ENCODE measurements around the gene PKP4. TPM values are rescaled to one million over a fixed set of nuclear protein-coding genes. Genes with fewer than 3 reads are reported as not detected.

PKP4 gene
- total and polyA plus RNA-seq, 9 of the 15 experiments (the other 6 are each of a cell fraction or from before 2014, with no cell fraction given), result 24.6 to 99.1 (median 74.0) TPM

GRCh38 chr2:158586491-158586890, 129.7 kb downstream of the PKP4 start:
- POLR2A ChIA-PET, result interaction anchor here (1.2 to 1.3 kb wide), 2 partner anchors 12 to 16 kb away, joined by 3 to 4 read pairs; no protein-coding TSS in a partner anchor
- no peak overlapping the region for H3K27ac ChIP-seq (ENCODE audit: extremely low read depth, low read depth, low read length)
- TF ChIP-seq, protein P1, sequence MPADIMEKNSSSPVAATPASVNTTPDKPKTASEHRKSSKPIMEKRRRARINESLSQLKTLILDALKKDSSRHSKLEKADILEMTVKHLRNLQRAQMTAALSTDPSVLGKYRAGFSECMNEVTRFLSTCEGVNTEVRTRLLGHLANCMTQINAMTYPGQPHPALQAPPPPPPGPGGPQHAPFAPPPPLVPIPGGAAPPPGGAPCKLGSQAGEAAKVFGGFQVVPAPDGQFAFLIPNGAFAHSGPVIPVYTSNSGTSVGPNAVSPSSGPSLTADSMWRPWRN (IDR thresholded peaks at IDR 0.05; ENCODE audit: low read depth), result no peak
- TF ChIP-seq SMARCA4 (IDR thresholded peaks at IDR 0.05) (no peak), TEAD2 (tag; IDR thresholded peaks at IDR 0.05) (no peak), KLF1 (tag; IDR thresholded peaks at IDR 0.05) (no peak), DDX20 (tag; IDR thresholded peaks at IDR 0.05; ENCODE audit: low read depth) (no peak), NELFE (IDR thresholded peaks at IDR 0.05; ENCODE audit: insufficient read depth, insufficient read length) (no peak), HNRNPH1 (optimal IDR thresholded peaks at IDR 0.05; ENCODE audit: low read depth, low read length) (no peak), THRAP3 (IDR thresholded peaks at IDR 0.05; ENCODE audit: borderline replicate concordance) (no peak), SMARCB1 (IDR thresholded peaks at IDR 0.05; ENCODE audit: insufficient read length, low read depth) (no peak), CEBPG (CRISPR knock-in tag; IDR thresholded peaks at IDR 0.05) (no peak), CEBPG (tag; conservative IDR thresholded peaks at IDR 0.05 in 1 of 2, IDR thresholded peaks at IDR 0.05 in 1 of 2) (peak; percentile 64 to 86), ZNF707 (CRISPR knock-in tag; conservative IDR thresholded peaks at IDR 0.05) (no peak)
- TF ChIP-seq, protein P2, sequence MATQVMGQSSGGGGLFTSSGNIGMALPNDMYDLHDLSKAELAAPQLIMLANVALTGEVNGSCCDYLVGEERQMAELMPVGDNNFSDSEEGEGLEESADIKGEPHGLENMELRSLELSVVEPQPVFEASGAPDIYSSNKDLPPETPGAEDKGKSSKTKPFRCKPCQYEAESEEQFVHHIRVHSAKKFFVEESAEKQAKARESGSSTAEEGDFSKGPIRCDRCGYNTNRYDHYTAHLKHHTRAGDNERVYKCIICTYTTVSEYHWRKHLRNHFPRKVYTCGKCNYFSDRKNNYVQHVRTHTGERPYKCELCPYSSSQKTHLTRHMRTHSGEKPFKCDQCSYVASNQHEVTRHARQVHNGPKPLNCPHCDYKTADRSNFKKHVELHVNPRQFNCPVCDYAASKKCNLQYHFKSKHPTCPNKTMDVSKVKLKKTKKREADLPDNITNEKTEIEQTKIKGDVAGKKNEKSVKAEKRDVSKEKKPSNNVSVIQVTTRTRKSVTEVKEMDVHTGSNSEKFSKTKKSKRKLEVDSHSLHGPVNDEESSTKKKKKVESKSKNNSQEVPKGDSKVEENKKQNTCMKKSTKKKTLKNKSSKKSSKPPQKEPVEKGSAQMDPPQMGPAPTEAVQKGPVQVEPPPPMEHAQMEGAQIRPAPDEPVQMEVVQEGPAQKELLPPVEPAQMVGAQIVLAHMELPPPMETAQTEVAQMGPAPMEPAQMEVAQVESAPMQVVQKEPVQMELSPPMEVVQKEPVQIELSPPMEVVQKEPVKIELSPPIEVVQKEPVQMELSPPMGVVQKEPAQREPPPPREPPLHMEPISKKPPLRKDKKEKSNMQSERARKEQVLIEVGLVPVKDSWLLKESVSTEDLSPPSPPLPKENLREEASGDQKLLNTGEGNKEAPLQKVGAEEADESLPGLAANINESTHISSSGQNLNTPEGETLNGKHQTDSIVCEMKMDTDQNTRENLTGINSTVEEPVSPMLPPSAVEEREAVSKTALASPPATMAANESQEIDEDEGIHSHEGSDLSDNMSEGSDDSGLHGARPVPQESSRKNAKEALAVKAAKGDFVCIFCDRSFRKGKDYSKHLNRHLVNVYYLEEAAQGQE (IDR thresholded peaks at IDR 0.05; ENCODE audit: borderline replicate concordance), result peak; percentile 27; the same call in 1 of the 2 replicates
- TF ChIP-seq, protein P2 (CRISPR knock-in tag; IDR thresholded peaks at IDR 0.05; ENCODE audit: low read depth), result no peak
- TF ChIP-seq, protein P3, sequence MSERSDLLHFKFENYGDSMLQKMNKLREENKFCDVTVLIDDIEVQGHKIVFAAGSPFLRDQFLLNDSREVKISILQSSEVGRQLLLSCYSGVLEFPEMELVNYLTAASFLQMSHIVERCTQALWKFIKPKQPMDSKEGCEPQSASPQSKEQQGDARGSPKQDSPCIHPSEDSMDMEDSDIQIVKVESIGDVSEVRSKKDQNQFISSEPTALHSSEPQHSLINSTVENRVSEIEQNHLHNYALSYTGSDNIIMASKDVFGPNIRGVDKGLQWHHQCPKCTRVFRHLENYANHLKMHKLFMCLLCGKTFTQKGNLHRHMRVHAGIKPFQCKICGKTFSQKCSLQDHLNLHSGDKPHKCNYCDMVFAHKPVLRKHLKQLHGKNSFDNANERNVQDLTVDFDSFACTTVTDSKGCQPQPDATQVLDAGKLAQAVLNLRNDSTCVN (CRISPR knock-in tag; IDR thresholded peaks at IDR 0.05), result no peak

More at GRCh38 chr2:158586491-158586890, 129.7 kb downstream of the PKP4 start:
- Histone ChIP-seq H3K9me3 (replicated peaks; ENCODE audit: control insufficient read depth, insufficient read depth, low read depth, low read length) (no peaks in the 10 kb centered on the region), H2AFZ (ENCODE audit: low read depth, low read length) (no peak overlapping the region), H4K20me1 (replicated peaks; ENCODE audit: control insufficient read depth, insufficient read depth, low read length) (no peaks in the 10 kb centered on the region), H3K4me1 (replicated peaks in 1 of 2; ENCODE audit: control insufficient read depth in 2 of 2, insufficient read depth in 2 of 2, low read length in 2 of 2) (no peaks in the 10 kb centered on the region), H3K27me3 (ENCODE audit: control insufficient read depth in 2 of 2, insufficient read depth in 2 of 2, low read length in 2 of 2) (no peaks in the 10 kb centered on the region), H3K4me2 (ENCODE audit: insufficient read depth, low read length) (no peak overlapping the region), H3K79me2 (ENCODE audit: control insufficient read depth, insufficient read depth, low read length) (no peaks in the 10 kb centered on the region), H3K9ac (ENCODE audit: insufficient read depth in 1 of 2, low read depth in 2 of 2, low read length in 2 of 2) (no peak overlapping the region), H3K36me3 (ENCODE audit: control insufficient read depth, insufficient read depth, low read length) (peaks cover 14% of the 10 kb centered on the region; the same call in 1 of the 3 replicates), H3K4me3 (no peak overlapping the region), H3K9me1 (ENCODE audit: control insufficient read depth, insufficient read depth, low read length) (no peaks in the 10 kb centered on the region)
- FAIRE-seq (no peak), ATAC-seq (no peak), DNase-seq (ENCODE audit: extremely low read depth in 1 of 4, low spot score in 3 of 4) (no peak)
- in situ Hi-C loops (cut with MboI) (no loop called here), intact Hi-C loops (cut with micrococcal nuclease) (no loop called here)
- CTCF ChIA-PET (ENCODE audit: low intra/inter-chr PET ratio), result no interaction called here
- WGBS (ENCODE audit: insufficient coverage, low coverage, missing lambda C conversion rate), result 58% methylated on average over 3 of the region's 3 CpGs
- no TSS peak for BruUV-seq (replicated peaks)
